Stomach (tissue), 9 donors: ENCODE measurements around the gene BAZ2A. TPM values are rescaled to one million over a fixed set of nuclear protein-coding genes. Genes with fewer than 3 reads are reported as not detected.
A peak's percentile ranks its signal among the peaks of the same experiment; 100 is the strongest.

ENCODE experiments used
- DNase-seq, 2 donors: peaks; one replicate each; pipeline versions ENCODE4 v3.0.0 to v3.0.0-alpha.2; 2013 to 2019
- H3K27ac ChIP-seq, 5 donors: fragments of 200-600 bp in 4 of 5; sonication (generic) in 4 of 5; one replicate each; pipeline ENCODE4 v1.5.1; 2013 to 2019; ENCODE audit warnings: mild to moderate bottlenecking in 1 of 5, moderate library complexity in 1 of 5
- H3K27me3 ChIP-seq, 3 donors: fragments of 200-600 bp; sonication (generic); one replicate each; pipeline ENCODE4 v1.5.1; 2017 to 2019; ENCODE audit warnings: mixed run types in 1 of 3
- H3K36me3 ChIP-seq, 4 donors: fragments of 200-600 bp; sonication (generic); 1 replicate in 3 of 4; 2 replicates in 1 of 4; pipeline ENCODE4 v1.5.1; 2016 to 2019
- H3K4me1 ChIP-seq, 4 donors: fragments of 200-600 bp; sonication (generic); one replicate each; pipeline ENCODE4 v1.5.1; 2016 to 2019
- H3K4me3 ChIP-seq, 4 donors: fragments of 200-600 bp; sonication (generic) in 3 of 4; one replicate each; pipeline ENCODE4 v1.5.1; 2016 to 2019; ENCODE audit warnings: mild to moderate bottlenecking in 1 of 4
- H3K9me3 ChIP-seq, 4 donors: fragments of 200-600 bp; sonication (generic); one replicate each; pipeline ENCODE4 v1.5.1; 2016 to 2019
- CTCF ChIP-seq, 7 experiments: fragments of 450-650 bp in 4 of 7; fragments of 200-600 bp in 3 of 7; sonication (generic) in 3 of 7; IDR thresholded peaks; one replicate each; pipeline ENCODE4 v1.5.1; 2016 to 2019; ENCODE audit warnings: antibody characterized with exemption in 7 of 7, control low read depth in 2 of 7, mild to moderate bottlenecking in 1 of 7
- EP300 ChIP-seq: sonication (generic); formaldehyde crosslinking; IDR thresholded peaks from one replicate; pipeline ENCODE4 v1.6.1; 2017; ENCODE audit warnings: antibody characterized with exemption
- POLR2A ChIP-seq, 4 donors: fragments of 450-650 bp; IDR thresholded peaks; one replicate each; pipeline ENCODE4 v1.6.1; 2016; ENCODE audit warnings: antibody characterized with exemption in 4 of 4, control low read depth in 2 of 4, mild to moderate bottlenecking in 1 of 4, moderate library complexity in 1 of 4
- POLR2AphosphoS5 ChIP-seq, 3 donors: sonication (generic); formaldehyde crosslinking; IDR thresholded peaks; one replicate each; pipeline ENCODE4 v1.6.1; 2016; ENCODE audit warnings: antibody characterized with exemption in 3 of 3
- WGBS, 5 donors: extraction: QIAGEN DNeasy Blood & Tissue Kit in 3 of 5; methylation state at CpG; one replicate each; pipeline versions ENCODE4 v1.1.5 to v1.1.7; 2013 to 2018; 5-methylcytosine and 5-hydroxymethylcytosine counted together
- intact Hi-C: fragments of 100-400 bp; cut with DNase I; formaldehyde crosslinking; loops from one replicate; pipeline ENCODE4 v1.15.1; 2023; ENCODE audit warnings: low total_unique reads
- polyA plus RNA-seq, 3 donors: library from polyadenylated mRNA; stranded (reverse); fragments of 200-250 nt; gene quantifications; one replicate each; pipeline ENCODE4 v1.2.3, GENCODE V29; 2013
- total RNA-seq, 5 donors: library from RNA; depleted of rRNA; stranded (reverse); fragments of >200 nt; gene quantifications; one replicate each; pipeline versions ENCODE4 v1.1.0 to v1.2.3, GENCODE V29; 2014 to 2016
- donor health status: healthy with polysubstance abuse.
- donor health status: Bipolar disorder and iron deficiency.
- donor health status: healthy.

The BAZ2A gene
- total and polyA plus RNA-seq, 8 donors: 9.5 to 158 (median 75.5) TPM

- no peak overlapping the region for H3K27ac ChIP-seq
These were observed 13.9 kb downstream of the BAZ2A start for GRCh38 chr12:56616244-56616643.

GRCh38 chr12:56614627-56615026 is 15.5 kb downstream of the BAZ2A start:
- no peak for DNase-seq
- no peaks in the 10 kb centered on the region for H3K9me3 ChIP-seq
- TF ChIP-seq POLR2AphosphoS5 (IDR thresholded peaks at IDR 0.05) (no peak), EP300 (no peak), POLR2A (IDR thresholded peaks at IDR 0.05) (no peak)
- H3K4me1 ChIP-seq: peaks cover 0 to 24% (median 5%) of the 10 kb centered on the region in 4 donors
- H3K27me3 ChIP-seq: no peaks in the 10 kb centered on the region
- intact Hi-C loops: no loop called here
- 83 to 91% (median 85%) methylated on average over 8 of the region's 8 CpGs for WGBS, 5 donors
- H3K27ac ChIP-seq: no peak overlapping the region
- H3K36me3 ChIP-seq: peaks cover 81 to 99% (median 91%) of the 10 kb centered on the region in 4 donors
- H3K4me3 ChIP-seq: no peak overlapping the region

More at GRCh38 chr12:56616244-56616643, 13.9 kb downstream of the BAZ2A start:
- Histone ChIP-seq H3K4me3 (no peak overlapping the region), H3K36me3 (peaks cover 65 to 99% (median 89%) of the 10 kb centered on the region in 4 donors), H3K27me3 (no peaks in the 10 kb centered on the region), H3K9me3 (no peaks in the 10 kb centered on the region), H3K4me1 (peaks cover 5 to 38% (median 12%) of the 10 kb centered on the region in 4 donors)
- intact Hi-C loops: no loop called here
- 91 to 95% (median 92%) methylated on average over 3 of the region's 3 CpGs for WGBS, 5 donors
- no peak for TF ChIP-seq POLR2AphosphoS5 (IDR thresholded peaks at IDR 0.05)
- no peak for TF ChIP-seq POLR2A (IDR thresholded peaks at IDR 0.05)
- no peak for TF ChIP-seq CTCF (IDR thresholded peaks at IDR 0.05)
- TF ChIP-seq EP300: no peak
- no peak for DNase-seq

GRCh38 chr12:56604355-56604754 is 25.8 kb downstream of the BAZ2A start:
- Histone ChIP-seq H3K27ac (no peak overlapping the region), H3K9me3 (no peaks in the 10 kb centered on the region), H3K4me1 (no peaks in the 10 kb centered on the region), H3K27me3 (no peaks in the 10 kb centered on the region), H3K4me3 (no peak overlapping the region), H3K36me3 (peaks cover 97 to 100% (median 100%) of the 10 kb centered on the region in 4 donors)
- 97 to 100% (median 98%) methylated on average over 3 of the region's 3 CpGs for whole genome bisulfite sequencing, 5 donors
- DNase-seq: no peak
- no peak for TF ChIP-seq CTCF (IDR thresholded peaks at IDR 0.05)
- TF ChIP-seq POLR2A (IDR thresholded peaks at IDR 0.05): no peak
- TF ChIP-seq EP300: no peak
- no peak for TF ChIP-seq POLR2AphosphoS5 (IDR thresholded peaks at IDR 0.05)
- intact Hi-C loops: no loop called here

GRCh38 chr12:56602239-56602638 is 27.9 kb downstream of the BAZ2A start:
- Histone ChIP-seq H3K27ac (no peak overlapping the region), H3K4me3 (no peak overlapping the region), H3K36me3 (peaks cover 96 to 100% (median 100%) of the 10 kb centered on the region in 4 donors), H3K9me3 (no peaks in the 10 kb centered on the region), H3K4me1 (no peaks in the 10 kb centered on the region), H3K27me3 (no peaks in the 10 kb centered on the region)
- intact Hi-C loops: no loop called here
- no peak for TF ChIP-seq EP300
- TF ChIP-seq CTCF (IDR thresholded peaks at IDR 0.05): no peak
- TF ChIP-seq POLR2AphosphoS5 (IDR thresholded peaks at IDR 0.05): no peak
- TF ChIP-seq POLR2A (IDR thresholded peaks at IDR 0.05): no peak
- WGBS, 5 donors: 68 to 78% (median 72%) methylated on average over 3 of the region's 3 CpGs
- no peak for DNase-seq

GRCh38 chr12:56601503-56601902 is 28.6 kb downstream of the BAZ2A start:
- H3K4me3 ChIP-seq: no peak overlapping the region
- peak in 1 of 7 experiments; percentile 4 for TF ChIP-seq CTCF (IDR thresholded peaks at IDR 0.05)
- no peak for TF ChIP-seq POLR2A (IDR thresholded peaks at IDR 0.05)
- peak in 1 of 2 donors; percentile 28 for DNase-seq
- H3K27ac ChIP-seq: no peak overlapping the region
- intact Hi-C loops: no loop called here
- H3K4me1 ChIP-seq: no peaks in the 10 kb centered on the region
- peaks cover 94 to 100% (median 100%) of the 10 kb centered on the region in 4 donors for H3K36me3 ChIP-seq
- WGBS, 5 donors: 74 to 85% (median 77%) methylated on average over 3 of the region's 3 CpGs
- H3K27me3 ChIP-seq: no peaks in the 10 kb centered on the region
- H3K9me3 ChIP-seq: no peaks in the 10 kb centered on the region
